Activated T-helper 1 cell treated with anti-CD3 and anti-CD28 coated beads, Interleukin-2, amount 50 U/mL, for 16 hours (primary cell): Measurements from ENCODE around the gene ZBTB33.

Source experiments
- DNase-seq, 2 donors: peaks; one replicate each; pipeline ENCODE4 v3.0.0-alpha.2; 2020; ENCODE audit warnings: low read depth in 1 of 2, low spot score in 1 of 2

ZBTB33 gene

DNA sequence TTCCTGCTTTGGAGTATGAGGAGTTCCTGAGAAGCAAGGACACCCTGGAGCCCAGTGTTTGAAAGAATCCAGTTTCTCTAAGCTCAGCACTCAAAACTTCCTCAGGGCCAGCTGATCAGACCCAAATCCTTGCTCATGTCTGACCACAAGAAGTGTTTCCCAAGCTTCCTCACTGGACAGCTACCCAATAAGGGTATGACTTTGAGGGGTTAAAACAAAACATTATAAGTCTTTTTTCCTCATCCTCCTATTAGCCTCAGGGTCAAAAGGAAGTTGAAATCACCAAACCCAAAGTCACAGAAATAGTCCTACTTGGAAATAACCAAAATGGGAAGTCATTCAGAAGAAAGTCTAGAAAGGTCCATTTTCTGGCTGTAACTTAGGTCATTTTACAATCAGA is 13.7 kb downstream of the ZBTB33 start:
- DNase-seq = no peak

DNA sequence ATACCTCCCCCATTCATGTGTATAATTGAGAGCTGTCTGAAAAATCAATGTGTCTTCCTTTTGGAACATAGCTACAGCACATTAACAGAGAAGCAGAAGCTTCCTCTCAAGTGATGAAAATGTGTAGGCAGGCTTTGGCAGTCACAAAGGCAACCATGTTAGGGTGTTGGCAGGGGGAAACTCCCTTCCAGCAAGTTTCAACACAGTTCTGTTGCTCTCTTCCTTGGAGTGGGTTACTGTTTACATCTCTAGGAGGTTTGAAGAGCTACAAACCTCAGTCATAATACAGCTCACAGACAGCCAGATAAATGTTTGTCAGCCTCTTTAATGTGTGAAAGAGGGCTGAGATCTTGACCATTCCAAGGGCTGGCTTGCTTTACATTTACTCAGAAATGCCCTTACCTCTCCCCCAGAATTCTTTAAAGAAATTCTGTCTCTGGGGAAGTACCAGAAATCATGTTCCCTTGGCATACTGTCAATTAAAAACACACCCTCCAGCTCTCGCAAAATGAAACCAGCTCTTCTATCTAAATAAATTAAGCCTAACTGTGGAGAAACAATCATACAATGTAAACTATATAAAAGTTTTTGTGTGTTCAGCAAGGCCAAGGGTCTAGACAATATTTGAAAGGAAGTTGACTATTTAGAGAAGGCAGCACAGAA is 18.9 kb downstream of the ZBTB33 start:
- no peak for DNase-seq

- no peak for DNase-seq
Measured at GRCh38 chrX:120270567-120270966, 20.0 kb downstream of the ZBTB33 start.

DNA sequence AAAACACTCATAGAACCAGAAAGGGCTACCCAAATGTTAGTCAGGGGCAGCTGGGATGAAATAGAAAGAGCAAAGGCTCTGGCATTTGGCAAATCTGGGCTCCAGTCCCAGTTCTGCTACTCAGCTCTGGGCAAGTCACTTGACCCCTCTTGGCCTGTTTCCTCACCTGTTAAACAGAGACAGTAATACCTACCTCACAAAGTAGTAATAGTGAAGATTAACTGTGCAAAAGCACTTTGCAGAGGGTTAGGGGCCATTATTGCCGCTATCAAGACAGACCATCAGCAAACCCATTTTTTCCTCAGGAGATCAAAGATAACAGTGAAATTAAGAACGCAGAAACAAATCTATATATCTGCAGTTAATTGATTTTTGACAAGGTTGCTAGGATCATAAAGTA is 20.6 kb downstream of the ZBTB33 start:
- DNase-seq = no peak

DNA sequence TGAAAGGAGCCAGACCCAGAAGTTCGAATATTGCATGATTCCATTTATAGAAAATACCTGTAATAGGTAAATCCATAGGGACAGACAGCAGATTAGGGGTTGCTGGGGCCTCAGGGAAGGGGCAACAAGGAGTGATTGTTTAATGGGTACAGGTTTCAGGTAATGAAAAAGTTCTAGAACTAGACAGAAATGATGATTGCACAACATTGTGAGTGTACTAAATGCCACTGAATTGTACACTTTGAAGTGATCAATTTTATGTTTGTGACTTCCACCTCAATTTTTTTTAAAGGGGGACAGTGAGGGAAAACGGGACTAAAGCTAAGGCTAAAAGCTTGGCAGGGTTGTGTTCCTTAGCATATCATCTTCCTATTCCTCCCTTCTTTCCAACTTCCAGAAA is 23.5 kb downstream of the ZBTB33 start:
- DNase-seq = no peak

DNA sequence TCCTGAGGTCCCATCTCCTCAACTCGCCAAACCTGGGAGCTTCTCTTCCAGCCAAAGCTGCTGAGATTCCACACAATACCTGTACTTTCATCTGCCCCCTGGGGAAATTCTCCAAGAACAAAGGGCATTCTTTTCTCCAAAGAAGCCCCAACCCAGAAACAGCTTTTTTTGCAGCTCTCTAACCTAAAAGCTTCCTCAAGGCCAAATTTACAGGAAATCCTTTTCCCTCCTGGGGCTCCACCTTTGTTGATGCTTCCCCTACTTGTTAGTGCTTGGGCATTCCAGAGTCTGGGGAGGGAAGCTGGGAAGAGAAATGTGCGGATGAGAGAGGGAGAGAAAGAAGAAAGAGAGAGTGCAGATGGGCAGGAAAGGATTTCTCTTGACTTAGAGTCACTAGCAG is 24.3 kb downstream of the ZBTB33 start:
- no peak for DNase-seq

GRCh38 chrX:120281021-120281624 is 30.5 kb downstream of the ZBTB33 start:
- DNase-seq = no peak

- no peak for DNase-seq
Measured at GRCh38 chrX:120281761-120282160, 31.1 kb downstream of the ZBTB33 start.

DNA sequence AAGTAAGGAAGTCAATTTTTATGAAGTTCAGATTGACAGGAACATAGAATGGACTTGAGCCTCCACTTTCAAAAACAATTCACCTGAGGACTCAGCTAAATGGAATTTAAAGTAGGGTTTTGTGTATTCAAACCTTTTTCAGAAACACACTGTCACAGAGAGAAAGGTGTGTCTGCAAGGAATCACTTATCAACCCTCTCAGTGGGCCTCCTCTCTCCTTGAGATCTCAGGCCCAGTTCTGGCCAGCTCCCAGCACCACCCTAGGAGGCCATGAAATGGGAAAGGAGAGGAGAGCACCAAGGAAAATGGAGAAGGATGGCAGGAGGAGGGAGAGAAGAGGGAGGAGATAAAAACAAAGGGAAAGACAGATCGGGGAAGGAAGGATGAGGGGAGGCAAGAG is 32.1 kb downstream of the ZBTB33 start:
- DNase-seq = no peak

DNA sequence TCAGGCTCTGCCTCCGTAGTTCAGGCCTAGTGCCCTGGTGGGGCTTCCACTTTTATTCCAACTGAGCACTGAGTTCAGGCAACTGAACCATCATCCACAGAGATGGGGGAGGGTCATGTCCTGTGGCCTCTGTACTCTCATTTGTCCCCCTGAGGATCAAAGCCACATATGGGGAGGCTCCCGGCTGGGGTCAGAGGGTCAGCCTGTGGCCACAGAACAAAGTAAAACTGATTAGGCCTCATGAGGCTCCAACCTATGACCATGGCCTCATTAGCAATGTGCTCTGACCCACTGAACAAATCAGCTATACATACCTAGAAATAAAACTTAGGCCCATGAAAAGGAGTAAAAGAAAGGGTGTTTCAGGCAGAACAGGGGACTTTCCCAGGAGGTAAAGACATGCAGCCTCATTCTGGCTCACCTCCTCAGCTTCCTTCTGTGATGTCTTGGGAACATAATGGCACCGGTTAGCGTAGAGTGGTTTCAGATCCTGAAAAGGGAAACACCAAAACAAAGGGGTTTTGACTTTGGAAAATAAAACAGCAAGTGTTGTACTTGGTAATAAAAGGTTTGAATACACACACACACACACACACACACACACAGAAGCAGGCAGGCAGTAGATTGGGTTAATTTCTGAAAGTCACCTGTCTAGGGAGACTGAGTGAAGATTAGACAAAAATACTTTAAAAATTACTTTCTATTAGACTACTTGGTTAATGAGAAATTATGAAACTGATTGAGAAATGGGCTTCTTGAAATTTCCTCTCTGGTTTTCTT is 36.3 kb downstream of the ZBTB33 start:
- no peak for DNase-seq

GRCh38 chrX:120287513-120288112 is 37.0 kb downstream of the ZBTB33 start:
- DNase-seq = no peak

DNA sequence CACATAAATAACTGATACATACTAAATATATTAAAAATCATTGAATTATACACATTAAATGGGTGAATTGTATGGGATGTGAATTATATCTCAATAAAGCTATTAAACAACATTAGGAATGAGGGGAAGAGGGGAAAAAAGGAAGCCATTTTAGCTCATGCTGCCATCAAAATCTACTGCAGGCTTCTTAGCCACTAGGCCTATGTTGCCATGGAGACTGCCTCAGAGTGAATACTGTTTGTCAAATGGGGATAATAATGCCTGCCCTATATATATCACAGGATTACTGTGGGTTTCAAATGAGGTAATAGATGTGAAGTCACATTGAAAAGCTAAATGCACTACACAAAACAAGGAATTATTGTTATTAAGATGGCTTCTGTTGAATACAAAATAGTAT is 39.5 kb downstream of the ZBTB33 start:
- no peak for DNase-seq

DNA sequence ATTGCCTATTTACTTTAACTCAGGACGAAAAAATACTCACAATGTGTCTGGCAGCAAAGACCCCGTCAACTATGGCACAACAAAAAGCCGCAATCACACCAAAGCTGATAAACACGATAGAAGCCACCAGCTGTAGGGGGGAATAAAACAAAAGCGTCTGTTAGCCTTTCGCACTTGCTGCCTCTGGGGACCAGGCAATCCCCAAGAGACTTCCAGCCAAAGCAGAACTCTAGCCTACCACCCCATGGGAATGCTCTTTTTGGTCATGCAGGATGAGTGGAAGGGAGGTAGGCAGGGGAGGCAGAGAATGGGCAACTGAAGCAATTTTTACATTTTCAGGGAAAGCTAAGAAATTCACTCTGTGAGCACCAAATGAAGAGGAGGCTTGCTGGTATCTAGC is 40.6 kb downstream of the ZBTB33 start:
- no peak for DNase-seq

DNA sequence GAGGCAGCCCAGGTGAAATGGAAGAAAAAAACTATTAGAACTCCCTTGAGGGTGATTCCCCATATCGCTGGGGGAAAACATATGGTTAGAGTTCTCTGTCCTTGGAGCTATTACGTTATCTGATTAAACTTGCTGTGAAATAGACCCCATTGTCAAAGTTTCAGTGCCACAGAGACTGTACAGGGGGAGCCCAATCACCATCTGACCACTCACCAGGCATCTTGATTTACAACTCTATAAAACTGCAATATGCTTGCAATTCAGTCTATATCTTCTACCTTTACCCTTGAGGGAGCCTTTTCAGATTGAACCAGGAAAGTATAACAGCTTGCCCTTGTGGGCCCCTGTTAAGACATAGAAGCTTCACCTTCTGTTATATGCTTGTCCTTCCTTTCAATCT is 42.4 kb downstream of the ZBTB33 start:
- DNase-seq = no peak

DNA sequence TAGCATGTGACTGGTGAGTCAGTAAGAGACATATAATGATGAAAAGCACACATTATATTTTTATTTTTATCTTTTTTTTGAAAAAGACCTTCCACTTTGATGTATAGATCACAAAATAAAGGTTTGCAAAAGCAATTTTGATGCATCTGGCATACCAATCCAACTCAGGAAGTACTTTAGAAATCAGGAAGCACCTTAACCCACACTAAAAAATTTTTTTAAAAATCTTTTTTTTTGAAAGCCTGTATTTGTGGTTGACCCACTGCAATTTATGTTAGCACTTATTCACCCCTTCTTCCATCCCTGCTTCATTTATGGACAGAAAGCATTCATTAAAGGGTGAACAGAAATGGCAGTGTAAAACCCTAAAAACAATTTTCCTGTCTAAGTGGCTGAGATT is 44.0 kb downstream of the ZBTB33 start:
- no peak for DNase-seq

- DNase-seq = no peak
Measured at GRCh38 chrX:120297923-120298322, 47.3 kb downstream of the ZBTB33 start.

DNA sequence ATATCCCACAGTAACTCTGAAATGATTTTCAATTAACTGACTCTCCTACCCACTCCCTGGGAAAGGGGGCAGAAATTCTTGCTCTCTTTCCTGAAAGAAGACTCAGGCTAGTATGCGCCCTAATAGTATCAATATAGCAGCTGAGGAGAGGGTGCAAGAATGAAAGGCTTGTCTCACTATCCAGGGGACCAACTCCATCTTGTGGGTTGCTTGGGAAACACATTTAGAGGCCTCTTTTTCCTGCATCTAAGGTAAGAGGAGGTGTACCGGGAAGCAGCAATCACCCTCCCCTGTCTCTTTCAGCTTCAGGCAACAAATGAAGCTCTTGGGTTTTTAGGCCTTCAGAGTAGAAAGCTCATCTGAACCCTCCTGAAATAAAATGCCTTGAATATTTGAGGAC is 49.3 kb downstream of the ZBTB33 start:
- DNase-seq = no peak

DNA sequence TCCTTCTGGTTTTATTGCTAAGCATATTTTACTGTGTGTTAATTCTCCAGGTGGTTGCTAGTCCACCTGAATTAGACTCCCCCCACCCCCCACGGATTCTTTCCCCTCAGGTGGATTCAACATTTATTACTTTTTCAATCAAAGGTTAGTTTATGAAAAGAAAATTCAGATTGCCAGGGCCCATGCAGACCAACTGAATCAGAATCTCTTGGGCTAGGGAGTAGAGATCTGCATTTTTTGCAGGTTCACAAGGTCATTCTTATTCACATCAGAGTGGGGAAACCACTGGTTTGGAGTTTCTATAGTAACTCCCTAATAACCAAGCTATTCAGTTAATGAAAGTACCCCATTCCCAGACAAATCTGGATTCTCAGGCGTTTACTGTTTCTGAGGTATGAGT is 50.9 kb downstream of the ZBTB33 start:
- no peak for DNase-seq

DNA sequence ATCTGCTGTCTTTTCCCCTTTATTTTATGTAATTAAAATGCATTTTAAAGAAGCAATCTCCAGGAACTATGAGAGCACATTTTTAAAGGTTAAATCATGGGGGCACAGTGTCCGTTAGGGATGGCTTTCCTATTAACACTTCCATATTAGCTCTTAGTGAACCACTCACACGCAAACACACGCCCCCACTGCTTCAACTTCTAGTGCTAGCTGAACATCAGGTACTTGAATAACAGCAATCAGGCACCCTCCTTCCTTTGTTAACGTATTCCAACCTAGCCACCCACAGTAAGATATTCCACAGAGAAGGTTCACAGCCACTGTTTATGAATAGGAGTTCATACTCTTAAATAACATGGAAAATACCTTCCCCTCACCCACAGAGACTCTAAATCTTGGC is 51.3 kb downstream of the ZBTB33 start:
- DNase-seq = no peak

GRCh38 chrX:120302434-120302833 is 51.8 kb downstream of the ZBTB33 start:
- no peak for DNase-seq

DNA sequence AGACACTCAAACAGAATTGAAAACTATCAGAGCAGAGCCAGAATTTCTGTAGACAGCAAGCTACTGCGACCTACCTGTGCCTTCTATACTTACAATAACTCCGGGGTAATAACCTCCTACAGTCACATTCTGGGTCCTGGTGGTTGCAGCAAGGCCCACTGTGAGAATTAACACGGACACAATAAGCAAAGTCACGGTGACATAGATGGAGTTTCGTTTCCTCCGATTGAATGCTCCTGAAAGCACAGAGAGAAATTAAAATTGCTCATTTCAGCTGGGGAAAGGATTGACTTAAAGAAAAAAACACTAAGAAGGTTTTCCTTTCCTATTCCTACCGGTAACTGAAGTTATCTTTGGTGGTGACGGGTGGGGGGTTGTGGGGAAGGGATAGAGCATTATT is 53.6 kb downstream of the ZBTB33 start:
- no peak for DNase-seq

DNA sequence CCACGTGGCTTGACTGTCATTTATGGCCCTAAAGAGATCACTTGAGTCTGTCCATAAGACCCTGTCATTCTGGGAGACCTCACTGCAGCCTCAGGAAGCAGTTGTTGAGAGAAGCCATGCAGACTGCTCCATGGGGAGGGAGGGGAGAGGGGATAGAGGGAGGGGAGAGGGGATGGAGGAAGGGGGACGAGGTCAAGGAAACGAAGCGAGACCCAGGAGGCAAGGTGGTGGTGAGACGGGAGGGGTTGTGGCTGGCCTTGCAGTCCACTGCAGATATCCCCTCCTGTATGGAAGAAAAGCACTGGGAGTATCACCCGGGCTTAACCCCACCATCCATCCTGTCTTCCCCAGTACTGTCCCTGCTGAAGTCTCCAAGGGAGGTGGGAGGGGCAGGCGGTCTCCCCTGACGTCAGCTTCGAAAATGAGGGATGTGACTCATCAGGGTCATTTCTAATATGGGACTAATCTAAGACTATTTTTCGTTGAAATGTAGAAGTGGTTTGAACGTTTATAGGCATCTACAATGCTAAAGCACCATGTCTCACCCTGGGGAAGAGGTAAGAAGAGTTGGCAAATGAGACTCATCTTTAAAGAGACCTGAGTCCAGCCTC is 55.0 kb downstream of the ZBTB33 start:
- no peak for DNase-seq
